ENCODE results near the gene DBP. TPM values are rescaled to one million over a fixed set of nuclear protein-coding genes. Genes with fewer than 3 reads are reported as not detected.
"Not testable (repeated sequence)": the region's sequence is repeated elsewhere in the genome, so short reads cannot be mapped to it uniquely, and the experiment has no call there.

Gene DBP, protein sequence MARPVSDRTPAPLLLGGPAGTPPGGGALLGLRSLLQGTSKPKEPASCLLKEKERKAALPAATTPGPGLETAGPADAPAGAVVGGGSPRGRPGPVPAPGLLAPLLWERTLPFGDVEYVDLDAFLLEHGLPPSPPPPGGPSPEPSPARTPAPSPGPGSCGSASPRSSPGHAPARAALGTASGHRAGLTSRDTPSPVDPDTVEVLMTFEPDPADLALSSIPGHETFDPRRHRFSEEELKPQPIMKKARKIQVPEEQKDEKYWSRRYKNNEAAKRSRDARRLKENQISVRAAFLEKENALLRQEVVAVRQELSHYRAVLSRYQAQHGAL
- total RNA-seq: 1 to 10 TPM; 1.8 to 3.6 TPM
- long read RNA-seq, donor 1, partial matches to known transcripts: 0 of 4 reads
- long read RNA-seq, donor 1, other reads (novel, unspliced or antisense): 0 of 4 reads
- long read RNA-seq, donor 2: 0 reads

GRCh38 chr19:48636859-48637448, at the start of gene DBP:
Gene DBP (minus strand): TSS chr19:48637379. CDS start chr19:48636994, 385 bp downstream.
- peak; percentile 87 for DNase-seq (ENCODE audit: low spot score)
- intact Hi-C loops (cut with DNase I): no loop called here

GRCh38 chr19:48686637-48687036, 49.5 kb upstream of the DBP start:
- intact Hi-C loops (cut with DNase I); DNase-seq (ENCODE audit: low spot score): not testable (repeated sequence)

DNA sequence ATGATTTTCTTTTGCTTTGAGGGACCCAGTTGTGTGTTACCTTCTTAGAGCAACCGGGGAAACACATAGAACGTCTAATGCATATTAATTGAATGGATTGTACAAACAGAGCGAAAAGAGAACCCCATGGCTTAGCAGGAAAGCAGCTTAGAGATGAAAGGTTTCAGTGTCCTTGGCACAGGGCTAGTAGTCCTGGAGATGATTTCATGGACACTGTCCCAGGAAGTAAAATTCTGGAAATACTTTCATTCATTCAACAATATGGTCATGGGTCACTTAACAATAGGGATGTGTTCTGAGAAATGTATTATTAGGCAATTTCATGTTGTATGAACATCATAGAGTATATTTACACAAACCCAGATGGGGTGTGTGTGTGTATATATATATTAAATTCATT, 48.9 kb upstream of the DBP start:
- intact Hi-C loops (cut with DNase I): no loop called here
- DNase-seq (ENCODE audit: low spot score): no peak

DNA sequence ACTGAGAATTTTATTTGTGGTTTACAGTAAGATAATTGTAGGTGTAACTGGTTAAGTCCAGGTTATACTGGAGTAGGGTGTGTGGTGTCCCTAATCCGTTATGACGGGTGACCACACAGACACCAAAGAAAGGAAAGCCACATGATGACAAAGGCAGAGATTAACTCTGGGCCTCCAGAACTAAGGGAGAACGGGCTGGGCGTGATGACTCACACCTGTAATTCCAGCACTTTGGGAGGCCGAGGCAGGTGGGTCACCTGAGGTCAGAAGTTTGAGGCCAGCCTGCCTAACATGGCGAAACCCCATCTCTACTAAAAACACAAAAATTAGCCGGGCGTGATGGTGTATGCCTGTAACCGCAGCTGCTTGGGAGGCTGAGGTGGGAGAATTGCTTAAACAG, 48.4 kb upstream of the DBP start:
- DNase-seq (ENCODE audit: low spot score): no peak
- intact Hi-C loops (cut with DNase I): no loop called here

DNA sequence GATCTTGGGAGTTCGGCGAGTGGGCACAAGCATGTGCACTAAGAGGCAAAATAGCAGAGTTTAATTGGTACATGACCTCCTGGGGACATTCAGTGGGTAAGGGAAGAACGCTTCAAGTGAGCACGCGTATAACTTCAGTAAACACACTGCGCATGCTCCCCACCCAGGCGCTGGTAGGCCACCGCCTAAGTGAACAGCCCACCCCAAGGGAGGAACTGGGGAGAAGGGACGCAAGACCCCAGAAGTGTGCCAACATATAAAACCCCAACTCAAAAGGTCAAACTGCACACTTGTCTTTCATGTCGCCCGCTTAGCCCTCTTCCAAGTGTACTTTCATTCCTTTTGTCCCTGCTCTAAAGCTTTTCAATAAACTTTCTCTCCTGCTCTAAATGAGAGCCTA, 46.2 kb upstream of the DBP start:
- peak; percentile 86 for DNase-seq (ENCODE audit: low spot score)
- intact Hi-C loops (cut with DNase I): no loop called here

GRCh38 chr19:48681127-48681470, 43.9 kb upstream of the DBP start:
- intact Hi-C loops (cut with DNase I): no loop called here
- no peak for DNase-seq (ENCODE audit: low spot score)

GRCh38 chr19:48680436-48681126, 43.4 kb upstream of the DBP start:
- DNase-seq (ENCODE audit: low spot score): no peak
- intact Hi-C loops (cut with DNase I): no loop called here

DNA sequence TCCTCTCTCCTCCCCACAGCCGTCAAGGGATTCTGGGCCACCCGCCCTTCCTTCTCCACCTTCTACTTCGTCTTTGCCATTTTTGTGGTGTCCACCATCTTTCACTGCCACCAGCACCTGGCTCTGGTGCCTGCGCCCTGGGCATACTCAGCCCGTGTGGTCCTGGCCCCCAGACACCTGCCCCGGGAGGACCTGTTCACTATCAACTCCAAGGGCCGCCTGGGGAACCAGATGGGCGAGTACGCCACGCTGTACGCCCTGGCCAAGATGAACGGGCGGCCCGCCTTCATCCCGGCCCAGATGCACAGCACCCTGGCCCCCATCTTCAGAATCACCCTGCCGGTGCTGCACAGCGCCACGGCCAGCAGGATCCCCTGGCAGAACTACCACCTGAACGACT, 42.8 kb upstream of the DBP start:
- DNase-seq (ENCODE audit: low spot score); intact Hi-C loops (cut with DNase I): not testable (repeated sequence)

GRCh38 chr19:48678201-48678600, 41.0 kb upstream of the DBP start:
- intact Hi-C loops (cut with DNase I): loop anchor here in 1 of 2 donors (10.0 kb wide), 1 partner anchor 157 kb away; the partner anchor contains the start of gene HSD17B14
- DNase-seq (ENCODE audit: low spot score): no peak

DNA sequence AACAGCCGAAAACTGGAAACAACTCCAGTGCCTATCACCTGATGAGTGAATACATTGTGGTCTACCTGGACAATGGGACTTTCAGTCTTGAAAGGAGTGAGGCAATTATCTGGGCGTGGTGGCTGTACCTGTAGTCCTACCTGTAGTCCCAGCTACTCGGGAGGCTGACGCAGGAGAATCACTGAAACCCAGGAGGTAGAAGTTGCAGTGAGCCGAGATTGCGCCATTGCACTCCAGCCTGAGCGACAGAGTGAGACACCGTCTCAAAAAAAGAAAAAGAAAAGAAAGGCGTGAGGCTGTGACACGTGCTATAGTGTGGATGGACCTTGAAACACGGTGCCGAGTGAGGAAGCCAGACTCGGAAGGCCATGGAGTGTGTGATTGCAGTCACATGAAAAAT, 39.7 kb upstream of the DBP start:
- intact Hi-C loops (cut with DNase I): loop anchor here in 1 of 2 donors (10.0 kb wide), 1 partner anchor 158 kb away; the partner anchor contains the start of gene HSD17B14
- no peak for DNase-seq (ENCODE audit: low spot score)

DNA sequence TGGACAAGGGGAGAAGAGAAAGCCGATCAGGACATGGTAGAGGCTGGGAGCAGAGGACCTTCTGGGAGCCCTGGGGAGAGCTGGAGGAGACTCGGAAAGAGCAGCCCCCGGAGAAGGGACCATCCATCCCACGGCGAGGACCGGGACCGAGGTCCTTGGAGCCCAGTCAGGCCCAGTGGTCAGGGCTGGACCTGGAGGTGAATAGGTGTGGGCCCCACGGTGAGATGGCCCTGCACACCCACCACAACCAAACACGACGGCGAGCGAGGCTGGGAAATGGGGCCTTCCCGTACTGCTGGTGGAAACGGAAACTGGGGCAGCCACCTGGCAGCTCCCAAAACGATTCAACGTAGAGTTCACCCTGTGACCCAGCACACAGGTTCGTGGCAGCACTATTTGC, 39.3 kb upstream of the DBP start:
- intact Hi-C loops (cut with DNase I): loop anchor here in 1 of 2 donors (10.0 kb wide), 1 partner anchor 158 kb away; the partner anchor contains the start of gene HSD17B14

DNA sequence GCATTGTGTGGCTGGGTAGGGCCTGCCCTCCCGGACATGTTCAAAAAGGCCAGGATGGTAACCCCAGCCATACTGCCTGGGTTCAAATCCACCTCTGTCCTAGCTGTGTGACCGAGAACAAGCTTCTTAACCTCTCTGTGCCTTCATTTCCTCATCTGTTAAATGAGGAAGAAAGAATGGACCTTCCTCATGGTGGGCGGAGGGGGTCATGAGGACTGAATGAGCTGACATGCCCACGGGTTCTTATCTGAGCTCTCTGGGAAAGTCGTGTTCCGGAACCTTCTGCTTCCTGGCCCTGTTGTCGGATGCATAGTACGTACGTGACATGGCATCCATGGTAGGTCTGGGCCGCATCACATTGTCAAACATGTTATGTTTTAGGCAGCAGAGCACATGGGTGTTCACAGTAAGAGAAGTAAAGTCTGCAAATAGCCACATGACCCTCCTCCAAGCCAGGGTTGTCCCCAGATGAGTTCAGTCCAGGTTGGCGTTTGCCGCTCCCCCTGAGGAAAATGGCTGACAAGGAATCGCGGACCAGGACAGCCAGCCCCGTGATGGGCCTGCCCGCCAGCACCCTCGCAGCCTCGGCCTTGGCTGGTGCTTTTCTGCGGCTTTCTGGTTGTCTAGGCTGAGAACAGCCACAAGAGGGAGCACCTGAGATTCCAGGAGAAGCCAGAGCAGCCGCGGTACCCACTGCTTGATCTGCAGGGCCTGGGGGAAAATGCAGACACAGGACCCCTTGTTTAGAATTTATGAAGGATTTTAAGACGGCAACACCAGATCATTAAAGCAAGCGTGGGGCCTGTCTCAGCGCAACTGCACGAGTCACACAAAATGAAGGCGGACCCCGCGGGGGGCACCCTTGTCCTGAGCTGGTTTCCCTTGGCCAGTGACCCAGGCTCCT, 38.0 kb upstream of the DBP start:
- intact Hi-C loops (cut with DNase I): loop anchor here in 1 of 2 donors (10.0 kb wide), 1 partner anchor 160 kb away; the partner anchor contains the start of gene HSD17B14
- DNase-seq (ENCODE audit: low spot score): peak; percentile 92

More for the DNA sequence above, 39.3 kb upstream of the DBP start:
- no peak for DNase-seq (ENCODE audit: low spot score)

- no peak for DNase-seq (ENCODE audit: low spot score)
- intact Hi-C loops (cut with DNase I): loop anchor here in 1 of 2 donors (10.0 kb wide), 1 partner anchor 160 kb away; the partner anchor contains the start of gene HSD17B14
Observed at GRCh38 chr19:48674216-48674809, 37.1 kb upstream of the DBP start.

DNA sequence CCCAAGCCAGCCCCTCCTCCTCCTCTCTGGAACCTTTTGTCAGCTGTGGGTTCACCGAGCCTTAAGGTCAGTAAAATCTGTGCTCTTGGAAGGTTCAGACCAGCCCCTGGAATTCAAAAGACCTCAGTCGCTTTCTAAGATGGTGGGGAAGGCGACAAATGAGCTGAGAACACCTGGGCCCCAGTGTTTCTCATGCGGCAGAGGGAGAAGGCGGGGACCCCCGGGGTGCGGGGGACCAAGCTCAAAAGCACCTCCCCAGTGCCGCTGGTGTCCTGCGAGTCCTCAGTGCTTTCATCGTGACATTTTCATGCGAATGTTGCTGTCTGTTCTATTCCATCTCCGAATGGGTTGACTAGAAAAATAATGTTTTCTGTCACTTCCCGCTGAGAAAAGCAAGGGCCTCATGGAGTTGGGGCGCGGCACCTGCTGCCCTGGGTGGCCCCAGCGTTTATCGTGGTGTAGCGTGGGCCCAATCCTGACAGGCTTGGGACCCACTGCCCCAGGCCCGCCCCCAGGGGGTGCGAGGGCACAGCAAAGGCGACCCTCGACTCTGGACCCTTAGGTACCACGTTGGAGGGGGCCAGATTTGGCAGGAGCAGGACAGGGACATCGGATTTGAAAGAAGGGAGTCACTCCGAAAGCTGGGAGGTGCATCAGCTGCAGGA, 36.4 kb upstream of the DBP start:
- intact Hi-C loops (cut with DNase I): loop anchor here in 1 of 2 donors (10.0 kb wide), 1 partner anchor 161 kb away; the partner anchor contains the start of gene HSD17B14
- no peak for DNase-seq (ENCODE audit: low spot score)

DNA sequence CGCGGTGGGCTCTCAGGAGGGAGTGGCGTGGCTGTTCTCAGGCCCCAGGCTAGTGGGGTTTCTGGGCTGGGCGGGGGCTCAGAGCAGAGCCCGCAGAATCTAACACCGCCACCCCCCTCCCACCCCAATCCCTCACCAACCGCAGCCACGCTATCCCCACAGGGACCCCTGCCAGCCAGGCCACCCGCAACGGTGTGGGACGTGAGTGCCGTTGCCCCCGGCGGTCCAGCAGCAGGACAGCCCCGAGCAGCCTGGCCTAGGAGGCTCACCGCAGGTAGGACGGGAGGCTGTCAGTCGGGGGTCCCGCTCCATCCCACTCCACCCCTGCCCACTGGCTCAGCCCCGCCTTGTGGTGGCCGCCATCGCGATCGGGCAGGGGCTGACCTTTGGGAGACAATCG, 35.8 kb upstream of the DBP start, which contains the start of gene NTN5:
TSS of gene NTN5 (minus strand) at position 24 of the 400 bp plus-strand sequence. CDS start 2,031 bp downstream, outside the sequence.
- no peak for DNase-seq (ENCODE audit: low spot score)
- intact Hi-C loops (cut with DNase I): loop anchor here in 1 of 2 donors (10.0 kb wide), 1 partner anchor 162 kb away; the partner anchor contains the start of gene HSD17B14

- no peak for DNase-seq (ENCODE audit: low spot score)
- intact Hi-C loops (cut with DNase I): loop anchor here in 1 of 2 donors (10.0 kb wide), 1 partner anchor 163 kb away; the partner anchor contains the start of gene HSD17B14
Observed at GRCh38 chr19:48671446-48671995, 34.3 kb upstream of the DBP start.
